ENCODE data around the gene SH3GL3.

Gene SH3GL3

GRCh38 chr15:83462026-83462425 lies 14.9 kb downstream of the SH3GL3 start:
- no peak overlapping the region for H3K27ac ChIP-seq
- TF ChIP-seq CTCF (IDR thresholded peaks at IDR 0.05): no peak
- no peak for TF ChIP-seq ZFX (IDR thresholded peaks at IDR 0.05; ENCODE audit: borderline replicate concordance)

DNA sequence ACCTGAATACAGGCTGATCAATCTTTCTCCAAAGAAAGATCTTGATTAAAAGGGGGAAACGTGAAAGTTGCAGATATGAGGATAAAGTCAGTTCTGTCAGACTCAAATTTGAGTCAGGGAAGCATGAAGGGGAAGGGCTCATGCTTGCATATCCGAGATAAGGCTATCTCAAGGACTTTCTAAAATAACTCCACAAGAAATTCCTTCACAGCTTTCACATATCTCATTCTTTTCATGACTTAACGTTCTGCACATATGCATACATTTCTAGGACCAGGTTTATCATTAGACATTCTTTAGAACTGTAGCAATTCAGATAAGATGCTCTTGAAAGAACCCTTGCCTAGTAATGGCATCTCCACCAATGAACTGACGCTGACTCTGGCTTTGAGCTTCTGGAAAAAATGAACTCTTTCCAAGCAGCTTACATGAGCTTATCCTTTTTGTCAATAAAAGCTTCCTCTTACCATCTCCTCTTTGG lies 15.9 kb downstream of the SH3GL3 start:
- H3K27ac ChIP-seq: no peak overlapping the region
- TF ChIP-seq CTCF (IDR thresholded peaks at IDR 0.05) (no peak), ZFX (IDR thresholded peaks at IDR 0.05; ENCODE audit: borderline replicate concordance) (no peak)

GRCh38 chr15:83470887-83471286 lies 23.7 kb downstream of the SH3GL3 start:
- TF ChIP-seq ZFX (IDR thresholded peaks at IDR 0.05; ENCODE audit: borderline replicate concordance): no peak
- no peak for TF ChIP-seq CTCF (IDR thresholded peaks at IDR 0.05)
- H3K27ac ChIP-seq: no peak overlapping the region

DNA sequence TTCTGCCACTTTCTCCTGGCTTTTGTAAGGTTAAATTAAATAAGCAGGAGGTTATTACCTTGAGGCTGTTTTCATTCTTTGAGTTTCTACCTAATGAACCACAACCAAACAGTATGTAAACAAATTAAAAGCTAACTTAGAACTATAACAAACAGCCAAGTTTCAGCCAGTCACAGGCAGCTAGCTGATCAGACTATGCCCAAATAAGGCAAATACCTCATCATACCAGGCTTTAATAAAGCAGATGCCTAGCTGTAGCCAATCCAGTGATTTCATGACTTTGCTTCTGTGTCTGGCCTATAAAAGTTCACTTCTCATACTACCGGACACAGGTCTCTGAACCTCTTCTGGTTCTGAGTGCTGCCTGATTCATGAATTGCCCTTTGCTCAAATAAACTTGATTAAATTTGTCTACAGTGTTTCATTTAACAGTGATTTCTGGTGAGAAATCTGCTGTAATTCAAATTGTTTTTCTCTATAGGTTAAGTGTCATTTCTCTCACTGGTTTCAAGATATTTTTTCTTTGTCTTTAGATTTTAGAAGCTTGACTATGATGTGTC lies 24.2 kb downstream of the SH3GL3 start:
- H3K27ac ChIP-seq: no peak overlapping the region
- no peak for TF ChIP-seq ZFX (IDR thresholded peaks at IDR 0.05; ENCODE audit: borderline replicate concordance)

DNA sequence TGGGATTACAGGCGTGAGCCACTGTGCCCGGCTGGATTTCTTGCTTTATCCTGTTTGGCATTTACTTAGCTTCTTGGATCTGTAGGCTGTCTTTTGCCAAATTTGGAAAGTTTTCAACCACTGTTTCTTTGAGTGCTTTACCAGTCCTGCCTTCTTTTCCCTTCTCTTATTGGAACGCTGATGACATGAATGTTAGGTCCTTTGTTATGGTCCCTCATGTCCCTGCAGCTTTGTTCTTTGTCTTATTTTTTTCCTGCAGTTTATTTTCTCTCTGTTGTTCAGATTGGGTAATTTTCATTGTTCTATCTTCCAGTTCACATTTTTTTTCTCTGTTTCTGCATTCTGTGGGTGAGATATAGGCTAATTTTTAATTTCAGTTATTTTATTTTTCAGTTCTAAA lies 25.0 kb downstream of the SH3GL3 start:
- no peak for TF ChIP-seq CTCF (IDR thresholded peaks at IDR 0.05)
- TF ChIP-seq ZFX (IDR thresholded peaks at IDR 0.05; ENCODE audit: borderline replicate concordance): no peak
- H3K27ac ChIP-seq: no peak overlapping the region

- H3K27ac ChIP-seq: no peak overlapping the region
- TF ChIP-seq CTCF (IDR thresholded peaks at IDR 0.05) (no peak), ZFX (IDR thresholded peaks at IDR 0.05; ENCODE audit: borderline replicate concordance) (no peak)
Observed at GRCh38 chr15:83472797-83473196, 25.7 kb downstream of the SH3GL3 start.

DNA sequence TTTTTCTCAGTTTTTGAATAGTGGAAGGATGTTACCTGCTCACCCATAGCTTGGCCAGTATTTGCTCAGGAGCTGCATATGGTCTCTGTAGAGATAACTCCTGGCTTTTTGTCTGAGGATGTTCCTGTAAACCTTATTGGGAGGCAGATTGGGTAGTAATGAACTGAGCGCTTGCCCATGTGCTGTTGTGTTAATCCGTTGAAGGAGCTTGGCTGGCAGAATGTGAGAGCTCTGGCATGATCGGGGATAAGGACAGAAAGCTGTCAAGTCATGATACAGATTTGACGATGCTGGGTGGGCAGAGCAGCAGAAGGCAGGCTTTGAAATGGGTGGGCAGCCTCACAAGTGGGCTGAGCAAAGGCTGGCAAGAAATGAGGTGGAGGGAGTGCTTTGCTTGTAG lies 27.4 kb downstream of the SH3GL3 start:
- no peak overlapping the region for H3K27ac ChIP-seq
- TF ChIP-seq ZFX (IDR thresholded peaks at IDR 0.05; ENCODE audit: borderline replicate concordance): no peak
- TF ChIP-seq CTCF (IDR thresholded peaks at IDR 0.05): no peak

- no peak overlapping the region for H3K27ac ChIP-seq
- TF ChIP-seq ZFX (IDR thresholded peaks at IDR 0.05; ENCODE audit: borderline replicate concordance) (no peak), CTCF (IDR thresholded peaks at IDR 0.05) (no peak)
Observed at GRCh38 chr15:83475551-83475950, 28.4 kb downstream of the SH3GL3 start.

Data from 22Rv1 (cell line).